ENCODE results near the gene TIPIN. TPM values are rescaled to one million over a fixed set of nuclear protein-coding genes. Genes with fewer than 3 reads are reported as not detected.
A peak's percentile ranks its signal among the peaks of the same experiment; 100 is the strongest.
"Not testable (repeated sequence)": the region's sequence is repeated elsewhere in the genome, so short reads cannot be mapped to it uniquely, and the experiment has no call there.

TIPIN gene
- polyA plus RNA-seq, 6 donors from 2014 or later, result 6.2 to 14.8 (median 12.4) TPM

GRCh38 chr15:66309828-66310227, 46.7 kb downstream of the TIPIN start:
- ATAC-seq (ENCODE audit: low read depth in 2 of 2), result no peak
- Mint-ChIP-seq H3K4me1 (peaks cover 0 to 4% (median 0%) of the 10 kb centered on the region in 3 donors), H3K4me3 (no peak overlapping the region), H3K27me3 (no peaks in the 10 kb centered on the region), H3K9me3 (no peaks in the 10 kb centered on the region), H3K36me3 (peaks cover 19 to 24% of the 10 kb centered on the region in 2 donors), H3K27ac (no peak overlapping the region)
- no peak for DNase-seq

DNA sequence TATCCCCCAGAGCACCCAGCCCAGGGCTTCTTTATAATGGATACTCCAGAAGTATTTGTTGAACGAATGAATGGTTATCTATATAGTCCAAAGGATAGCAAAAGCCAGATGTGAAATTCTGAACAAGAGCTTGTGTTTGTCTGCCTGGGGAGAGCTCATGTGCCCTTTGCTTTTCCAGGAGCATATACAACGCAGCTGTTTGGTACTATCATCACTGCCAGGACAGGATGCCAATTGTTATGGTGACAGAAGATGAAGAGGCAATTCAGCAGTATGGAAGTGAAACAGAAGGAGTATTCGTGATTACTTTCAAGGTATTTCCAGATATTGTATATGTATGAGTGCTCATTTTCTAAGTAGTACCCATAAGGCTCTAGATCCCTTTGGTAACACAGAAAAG, 48.0 kb downstream of the TIPIN start:
- Mint-ChIP-seq H3K4me1 (peaks cover 0 to 4% (median 0%) of the 10 kb centered on the region in 3 donors), H3K4me3 (no peak overlapping the region), H3K36me3 (peaks cover 19 to 24% of the 10 kb centered on the region in 2 donors), H3K9me3 (no peaks in the 10 kb centered on the region), H3K27me3 (no peaks in the 10 kb centered on the region), H3K27ac (no peak overlapping the region)
- DNase-seq (no peak), ATAC-seq (ENCODE audit: low read depth in 2 of 2) (no peak)

DNA sequence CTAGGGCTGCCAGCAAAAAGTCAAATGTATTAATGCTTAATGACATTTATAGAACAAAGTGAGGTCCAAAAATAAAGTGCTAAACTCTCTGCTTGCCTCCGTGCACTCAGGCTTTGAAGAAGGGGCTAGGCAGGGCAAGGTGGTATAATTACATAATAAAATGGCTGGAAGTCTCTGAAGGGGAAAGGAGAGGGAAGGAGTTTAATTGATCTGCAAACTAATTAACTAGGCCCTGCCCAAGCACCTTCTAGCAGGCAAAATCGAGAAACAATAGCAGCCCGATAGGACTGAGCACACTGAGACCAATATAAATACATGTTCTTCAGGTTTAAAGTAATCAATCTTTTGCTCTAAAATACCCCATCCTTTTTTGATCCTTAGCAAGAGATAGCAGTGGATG, 50.1 kb downstream of the TIPIN start:
- peaks cover 0 to 9% (median 4%) of the 10 kb centered on the region in 3 donors for H3K4me1 Mint-ChIP-seq
- H3K36me3 Mint-ChIP-seq, result peaks cover 14 to 26% of the 10 kb centered on the region in 2 donors
- no peak overlapping the region for H3K27ac Mint-ChIP-seq
- ATAC-seq (ENCODE audit: low read depth in 2 of 2) (no peak), DNase-seq (no peak)
- no peaks in the 10 kb centered on the region for H3K9me3 Mint-ChIP-seq
- no peak overlapping the region for H3K4me3 Mint-ChIP-seq
- no peaks in the 10 kb centered on the region for H3K27me3 Mint-ChIP-seq

GRCh38 chr15:66304425-66304824, 52.1 kb downstream of the TIPIN start:
- not testable (repeated sequence) for H3K9me3 Mint-ChIP-seq; H3K4me1 Mint-ChIP-seq; H3K27me3 Mint-ChIP-seq; ATAC-seq (ENCODE audit: low read depth in 2 of 2); H3K4me3 Mint-ChIP-seq; H3K27ac Mint-ChIP-seq; DNase-seq
- peaks cover 0 to 21% of the 10 kb centered on the region in 2 donors for H3K36me3 Mint-ChIP-seq

- Mint-ChIP-seq H3K27me3 (no peaks in the 10 kb centered on the region), H3K9me3 (no peaks in the 10 kb centered on the region), H3K4me1 (peaks cover 0 to 9% (median 3%) of the 10 kb centered on the region in 3 donors), H3K27ac (peak overlapping the region in 2 of 6 donors; percentile 6 to 50), H3K4me3 (no peak overlapping the region), H3K36me3 (peaks cover 0 to 17% of the 10 kb centered on the region in 2 donors)
- DNase-seq (no peak), ATAC-seq (ENCODE audit: low read depth in 2 of 2) (no peak)
These were observed 53.8 kb downstream of the TIPIN start for GRCh38 chr15:66302489-66303278.

DNA sequence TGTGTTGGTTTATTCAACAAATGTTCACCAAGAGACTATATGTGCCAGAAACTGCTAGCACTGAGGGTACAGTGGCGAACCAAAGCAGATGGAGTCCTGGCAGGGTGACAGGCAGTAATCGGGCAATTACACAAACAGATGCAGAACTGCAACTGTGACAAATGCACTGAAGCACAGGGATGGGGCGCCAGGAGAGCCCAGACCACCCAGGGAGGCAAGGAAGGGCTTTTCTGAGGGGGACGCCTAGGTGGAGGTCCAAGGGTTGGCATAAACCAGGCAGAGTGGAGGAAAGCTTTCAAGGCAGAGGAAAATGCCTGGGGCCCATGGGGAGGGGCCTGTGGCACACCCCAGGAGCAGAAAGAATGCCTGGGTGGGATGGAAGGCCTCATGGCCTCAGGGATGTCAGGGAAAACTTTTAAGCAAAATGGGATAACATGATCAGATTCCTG, 57.7 kb downstream of the TIPIN start:
- H3K4me3 Mint-ChIP-seq, result no peak overlapping the region

GRCh38 chr15:66296186-66296585, 60.3 kb downstream of the TIPIN start:
- DNase-seq (no peak), ATAC-seq (ENCODE audit: low read depth in 2 of 2) (no peak)
- Mint-ChIP-seq H3K4me3 (peak overlapping the region in 1 of 8 donors; percentile 30), H3K27ac (no peak overlapping the region), H3K4me1 (peaks cover 6 to 35% (median 24%) of the 10 kb centered on the region in 3 donors), H3K36me3 (no peaks in the 10 kb centered on the region), H3K27me3 (no peaks in the 10 kb centered on the region), H3K9me3 (no peaks in the 10 kb centered on the region)

More for the DNA sequence above, 57.7 kb downstream of the TIPIN start:
- H3K9me3 Mint-ChIP-seq, result no peaks in the 10 kb centered on the region
- peaks cover 0 to 7% of the 10 kb centered on the region in 2 donors for H3K36me3 Mint-ChIP-seq
- no peak for DNase-seq
- peak overlapping the region in 1 of 6 donors; percentile 9 for H3K27ac Mint-ChIP-seq
- H3K27me3 Mint-ChIP-seq, result no peaks in the 10 kb centered on the region
- ATAC-seq (ENCODE audit: low read depth in 2 of 2), result no peak
- peaks cover 9 to 18% (median 12%) of the 10 kb centered on the region in 3 donors for H3K4me1 Mint-ChIP-seq

- no peak for DNase-seq
- H3K27ac Mint-ChIP-seq, result peak overlapping the region in 4 of 6 donors; percentile 73 to 94 (median 90)
- H3K4me3 Mint-ChIP-seq, result peak overlapping the region in 6 of 8 donors; percentile 83 to 93 (median 88)
- no peak for ATAC-seq (ENCODE audit: low read depth in 2 of 2)
- H3K27me3 Mint-ChIP-seq, result no peaks in the 10 kb centered on the region
- H3K4me1 Mint-ChIP-seq, result peaks cover 12 to 43% (median 28%) of the 10 kb centered on the region in 3 donors
- no peaks in the 10 kb centered on the region for H3K9me3 Mint-ChIP-seq
- no peaks in the 10 kb centered on the region for H3K36me3 Mint-ChIP-seq
These were observed 61.6 kb downstream of the TIPIN start for GRCh38 chr15:66294932-66295235.

DNA sequence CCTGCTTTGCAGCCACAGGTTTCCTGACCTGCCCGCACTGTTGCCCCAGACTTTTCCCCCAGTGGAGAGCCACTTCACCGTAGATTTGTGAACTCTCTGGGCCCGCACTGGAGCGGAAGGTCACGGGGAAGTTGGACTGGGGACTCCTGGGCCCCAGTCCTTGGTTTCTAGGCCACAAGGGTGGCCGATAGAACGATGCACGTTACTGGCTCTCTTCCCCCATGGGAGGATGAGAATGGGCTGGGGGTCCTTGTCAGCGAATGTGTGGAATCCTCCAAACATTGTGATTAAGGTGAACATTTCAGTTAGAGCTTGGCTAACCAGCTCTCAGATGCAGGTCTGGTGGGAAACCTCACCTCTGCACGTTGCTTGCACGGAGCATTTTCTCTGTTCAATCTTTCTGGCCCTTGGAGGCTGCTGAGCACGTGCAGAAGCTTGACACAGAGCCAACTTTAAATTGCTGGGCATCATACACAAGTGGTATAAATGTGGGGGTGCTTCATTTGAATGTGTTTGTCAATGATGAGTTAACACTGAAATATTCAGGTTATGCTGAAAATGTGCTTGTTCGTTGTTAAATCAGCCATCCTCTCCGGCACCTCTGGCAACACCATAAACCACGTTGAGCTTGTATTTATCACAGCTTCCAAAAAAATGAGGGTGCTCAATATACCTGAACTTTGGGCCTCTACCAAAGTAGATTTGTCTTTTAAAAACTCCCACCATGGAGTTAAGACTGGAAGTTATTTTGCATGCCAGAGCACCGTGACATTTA, 62.1 kb downstream of the TIPIN start:
- no peaks in the 10 kb centered on the region for H3K27me3 Mint-ChIP-seq
- peak overlapping the region; percentile 73 to 94 (median 90) for H3K27ac Mint-ChIP-seq
- no peak for DNase-seq
- peaks cover 12 to 43% (median 28%) of the 10 kb centered on the region in 3 donors for H3K4me1 Mint-ChIP-seq
- peak overlapping the region; percentile 83 to 93 (median 90) for H3K4me3 Mint-ChIP-seq
- H3K9me3 Mint-ChIP-seq, result no peaks in the 10 kb centered on the region
- no peak for ATAC-seq (ENCODE audit: low read depth in 2 of 2)
- H3K36me3 Mint-ChIP-seq, result no peaks in the 10 kb centered on the region

DNA sequence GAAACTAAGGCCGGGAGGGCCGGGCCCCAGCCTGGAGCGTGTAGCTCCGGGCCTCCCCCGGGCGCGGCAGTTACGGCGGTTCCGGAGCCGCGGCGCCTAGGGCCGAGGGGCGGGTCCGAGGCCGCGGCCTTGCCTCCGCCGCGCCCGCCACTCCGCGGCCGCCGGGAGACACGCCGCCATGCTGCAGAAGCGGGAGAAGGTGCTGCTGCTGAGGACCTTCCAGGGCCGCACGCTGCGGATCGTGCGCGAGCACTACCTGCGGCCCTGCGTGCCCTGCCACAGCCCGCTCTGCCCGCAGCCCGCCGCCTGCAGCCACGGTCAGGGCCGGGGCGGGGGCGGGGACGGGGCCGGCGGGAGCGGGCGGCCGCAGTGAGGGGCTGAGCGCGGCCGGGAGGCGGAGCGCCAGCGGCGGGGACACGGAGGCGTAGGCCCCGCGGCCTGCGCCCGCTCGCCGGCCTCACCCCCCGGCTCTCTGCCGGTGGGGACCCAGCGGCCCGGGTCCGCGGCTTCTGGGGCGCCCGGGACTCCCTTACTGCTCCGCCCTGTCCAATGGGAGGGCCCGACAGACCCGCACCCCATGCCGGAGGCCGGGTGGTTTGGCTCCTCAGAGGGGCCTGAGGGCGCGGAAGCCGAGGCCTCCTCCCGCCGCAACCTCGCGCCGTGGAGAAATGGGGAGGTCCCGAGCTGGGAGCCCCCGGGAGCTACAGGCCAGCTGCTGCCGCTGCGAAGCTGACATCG, 62.9 kb downstream of the TIPIN start, which contains the start of gene DIS3L:
Gene DIS3L (plus strand): TSS at position 150 of the 738 bp plus-strand sequence. CDS start 29 bp downstream, at position 179.
- Mint-ChIP-seq H3K4me1 (peaks cover 12 to 43% (median 25%) of the 10 kb centered on the region in 3 donors), H3K4me3 (peak within 1 kb of the TSS; percentile 87 to 94 (median 90))
- peak; percentile 75 to 76 for ATAC-seq (ENCODE audit: low read depth in 2 of 2)

GRCh38 chr15:66292571-66293418, 63.7 kb downstream of the TIPIN start:
- Mint-ChIP-seq H3K9me3 (no peaks in the 10 kb centered on the region), H3K27me3 (no peaks in the 10 kb centered on the region), H3K27ac (peak overlapping the region; percentile 70 to 96 (median 94)), H3K4me3 (peak overlapping the region; percentile 73 to 94 (median 89)), H3K4me1 (peaks cover 12 to 43% (median 24%) of the 10 kb centered on the region in 3 donors), H3K36me3 (no peaks in the 10 kb centered on the region)
- no peak for DNase-seq
- no peak for ATAC-seq (ENCODE audit: low read depth in 2 of 2)

More for the DNA sequence above, 62.9 kb downstream of the TIPIN start, which contains the start of gene DIS3L:
- DNase-seq, result peak; percentile 70
- no peaks in the 10 kb centered on the region for H3K27me3 Mint-ChIP-seq
- no peaks in the 10 kb centered on the region for H3K36me3 Mint-ChIP-seq
- peak within 1 kb of the TSS; percentile 90 to 96 (median 94) for H3K27ac Mint-ChIP-seq
- H3K9me3 Mint-ChIP-seq, result no peaks in the 10 kb centered on the region

DNA sequence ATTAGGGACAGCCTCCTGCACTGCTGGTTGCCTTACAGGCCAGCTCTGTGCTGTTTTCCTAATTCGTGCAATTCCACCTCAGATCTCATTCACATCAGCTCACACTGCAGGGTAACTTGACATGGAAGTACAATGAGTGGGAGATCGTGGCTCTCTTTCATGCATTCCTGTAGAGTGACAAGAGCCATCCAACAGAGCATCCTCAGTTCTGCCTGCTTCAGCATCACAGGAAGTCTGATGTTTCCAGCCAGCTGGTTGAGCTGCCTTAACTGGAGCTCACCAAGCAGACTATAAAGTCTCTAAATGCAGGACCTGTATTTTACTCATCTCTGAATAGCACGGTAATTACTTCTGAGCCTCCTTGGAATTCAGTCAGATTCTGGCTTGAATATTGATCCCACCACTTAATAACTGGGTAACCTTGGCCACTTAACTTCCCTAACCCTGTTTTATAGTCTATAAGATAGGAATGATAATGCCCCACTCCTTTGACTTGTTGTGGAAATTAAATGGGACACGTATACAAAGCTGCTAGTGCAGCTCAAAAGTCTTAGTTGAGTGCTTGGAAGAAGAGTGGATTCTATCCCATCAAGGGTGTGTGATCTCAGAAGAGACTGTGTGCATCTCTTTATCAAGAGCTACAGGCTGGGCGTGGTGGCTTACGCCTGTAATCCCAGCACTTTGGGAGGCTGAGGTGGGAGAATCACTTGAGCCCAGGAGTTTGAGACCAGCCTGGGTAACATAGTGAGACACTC, 64.5 kb downstream of the TIPIN start:
- Mint-ChIP-seq H3K4me1 (peaks cover 12 to 43% (median 24%) of the 10 kb centered on the region in 3 donors), H3K9me3 (no peaks in the 10 kb centered on the region), H3K4me3 (peak overlapping the region; percentile 73 to 94 (median 89)), H3K27me3 (no peaks in the 10 kb centered on the region), H3K27ac (peak overlapping the region; percentile 70 to 96 (median 94)), H3K36me3 (no peaks in the 10 kb centered on the region)
- ATAC-seq (ENCODE audit: low read depth in 2 of 2) (no peak), DNase-seq (no peak)
